ENCODE measurements around the gene TMEM106A. TPM values are rescaled to one million over a fixed set of nuclear protein-coding genes. Genes with fewer than 3 reads are reported as not detected.
"Not testable (repeated sequence)": the region's sequence is repeated elsewhere in the genome, so short reads cannot be mapped to it uniquely, and the experiment has no call there.

TMEM106A gene
- total and polyA plus RNA-seq, 10 donors = 2.8 to 53.4 (median 30.7) TPM

- Histone ChIP-seq H3K27ac (peak overlapping the region in 5 of 8 donors; percentile 8 to 57 (median 20)), H3K4me1 (peaks cover 35 to 81% (median 55%) of the 10 kb centered on the region in 6 donors), H3K36me3 (peaks cover 2 to 73% (median 46%) of the 10 kb centered on the region in 6 donors), H3K4me3 (peak overlapping the region in 1 of 8 donors; percentile 2), H3K27me3 (replicated peaks in 1 of 7) (no peaks in the 10 kb centered on the region), H3K9me3 (no peaks in the 10 kb centered on the region)
- WGBS, 5 donors = 37 to 60% (median 51%) methylated on average over 2 of the region's 2 CpGs
- DNase-seq = no peak
- TF ChIP-seq POLR2AphosphoS5 (IDR thresholded peaks at IDR 0.05) = no peak
- TF ChIP-seq POLR2A (IDR thresholded peaks at IDR 0.05) = no peak
- no peak for TF ChIP-seq CTCF (IDR thresholded peaks at IDR 0.05 in 8 of 11, conservative IDR thresholded peaks at IDR 0.05 in 3 of 11)
- intact Hi-C loops (cut with DNase I; ENCODE audit: low total_unique reads) = no loop called here
These were observed 35.5 kb upstream of the TMEM106A start for GRCh38 chr17:43176119-43176570.

- Histone ChIP-seq H3K27me3 (replicated peaks in 1 of 7) (no peaks in the 10 kb centered on the region), H3K9me3 (no peaks in the 10 kb centered on the region), H3K4me1 (peaks cover 0 to 6% (median 0%) of the 10 kb centered on the region in 6 donors), H3K4me3 (no peak overlapping the region), H3K36me3 (peaks cover 3 to 100% (median 79%) of the 10 kb centered on the region in 6 donors), H3K27ac (no peak overlapping the region)
- 92 to 98% (median 96%) methylated on average over 3 of the region's 3 CpGs for WGBS, 5 donors
- no peak for TF ChIP-seq CTCF (IDR thresholded peaks at IDR 0.05 in 8 of 11, conservative IDR thresholded peaks at IDR 0.05 in 3 of 11)
- no peak for TF ChIP-seq POLR2A (IDR thresholded peaks at IDR 0.05)
- no peak for TF ChIP-seq POLR2AphosphoS5 (IDR thresholded peaks at IDR 0.05)
- DNase-seq = no peak
- intact Hi-C loops (cut with DNase I; ENCODE audit: low total_unique reads) = no loop called here
These were observed 27.8 kb upstream of the TMEM106A start for GRCh38 chr17:43183921-43184320.

GRCh38 chr17:43186656-43187055, 25.0 kb upstream of the TMEM106A start:
- H3K9me3 ChIP-seq; H3K4me1 ChIP-seq; DNase-seq; H3K4me3 ChIP-seq; intact Hi-C loops (cut with DNase I; ENCODE audit: low total_unique reads); H3K27ac ChIP-seq; H3K27me3 ChIP-seq (replicated peaks in 1 of 7): not testable (repeated sequence)
- 96 to 98% (median 97%) methylated on average over 5 of the region's 5 CpGs for WGBS, 5 donors
- H3K36me3 ChIP-seq = peaks cover 3 to 100% (median 83%) of the 10 kb centered on the region in 6 donors

DNA sequence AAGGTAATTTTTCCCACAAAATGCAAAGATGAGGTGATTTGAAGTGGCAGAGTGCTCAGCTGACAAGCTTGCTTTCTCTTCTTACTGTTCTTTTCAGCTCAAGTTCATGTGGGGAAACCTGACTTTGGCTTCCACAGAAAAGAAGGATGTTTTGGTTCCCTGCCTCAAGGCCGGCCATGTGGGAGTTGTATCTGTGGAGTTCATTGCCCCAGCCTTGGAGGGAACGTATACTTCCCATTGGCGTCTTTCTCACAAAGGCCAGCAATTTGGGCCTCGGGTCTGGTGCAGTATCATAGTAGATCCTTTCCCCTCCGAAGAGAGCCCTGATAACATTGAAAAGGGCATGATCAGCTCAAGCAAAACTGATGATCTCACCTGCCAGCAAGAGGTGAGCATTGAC, 18.4 kb upstream of the TMEM106A start:
- peaks cover 23 to 100% (median 98%) of the 10 kb centered on the region in 6 donors for H3K36me3 ChIP-seq
- 77 to 99% (median 88%) methylated on average over 5 of the region's 5 CpGs for WGBS, 5 donors
- DNase-seq = no peak
- intact Hi-C loops (cut with DNase I; ENCODE audit: low total_unique reads) = no loop called here
- H3K4me3 ChIP-seq = no peak overlapping the region
- H3K27me3 ChIP-seq (replicated peaks in 1 of 7) = no peaks in the 10 kb centered on the region
- TF ChIP-seq POLR2A (IDR thresholded peaks at IDR 0.05) (no peak), POLR2AphosphoS5 (IDR thresholded peaks at IDR 0.05) (peak in 1 of 3 donors; percentile 6)
- H3K4me1 ChIP-seq = no peaks in the 10 kb centered on the region
- no peaks in the 10 kb centered on the region for H3K9me3 ChIP-seq
- no peak overlapping the region for H3K27ac ChIP-seq

DNA sequence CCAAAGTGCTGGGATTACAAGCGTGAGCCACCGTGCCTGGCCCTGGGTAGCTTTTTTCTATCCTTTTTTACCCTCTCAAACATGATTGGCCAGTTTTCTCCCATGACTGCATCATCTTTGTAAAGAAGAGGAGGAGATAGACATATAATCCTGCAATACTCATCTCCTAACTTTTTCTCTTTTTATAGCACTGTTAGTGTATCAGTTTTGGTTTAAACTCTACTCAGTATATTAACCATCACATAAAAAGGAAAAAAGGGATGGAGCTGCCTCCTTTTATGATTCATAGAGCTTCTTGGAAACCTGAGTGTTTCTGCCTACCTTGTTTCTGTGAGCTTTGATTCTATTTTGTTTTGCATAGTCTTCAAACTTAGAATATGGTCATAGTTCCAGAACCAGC, 12.0 kb upstream of the TMEM106A start:
- Histone ChIP-seq H3K9me3 (no peaks in the 10 kb centered on the region), H3K27me3 (replicated peaks in 1 of 7) (no peaks in the 10 kb centered on the region), H3K4me1 (no peaks in the 10 kb centered on the region), H3K27ac (no peak overlapping the region), H3K4me3 (no peak overlapping the region), H3K36me3 (peaks cover 10 to 100% (median 100%) of the 10 kb centered on the region in 6 donors)
- no peak for DNase-seq
- 83 to 97% (median 89%) methylated on average over 2 of the region's 2 CpGs for WGBS, 5 donors
- TF ChIP-seq CTCF (IDR thresholded peaks at IDR 0.05 in 8 of 11, conservative IDR thresholded peaks at IDR 0.05 in 3 of 11) = no peak
- no peak for TF ChIP-seq POLR2AphosphoS5 (IDR thresholded peaks at IDR 0.05)
- no peak for TF ChIP-seq POLR2A (IDR thresholded peaks at IDR 0.05)
- intact Hi-C loops (cut with DNase I; ENCODE audit: low total_unique reads) = no loop called here

Data from spleen (tissue), 11 donors.